HG02610 (cell line): ENCODE results near the gene GRID1.

Source experiments
- ATAC-seq: cut with Tn5 transposase; IDR thresholded peaks from one replicate; pipeline ENCODE4 v1.9.1; 2021; ENCODE audit warnings: mild to moderate bottlenecking, moderate library complexity; ENCODE audit not compliant: unreplicated experiment

Gene GRID1

GRCh38 chr10:86155054-86155921 lies 211.3 kb downstream of the GRID1 start:
- ATAC-seq: no peak

- no peak for ATAC-seq
Observed at GRCh38 chr10:86153751-86154150, 212.8 kb downstream of the GRID1 start.

DNA sequence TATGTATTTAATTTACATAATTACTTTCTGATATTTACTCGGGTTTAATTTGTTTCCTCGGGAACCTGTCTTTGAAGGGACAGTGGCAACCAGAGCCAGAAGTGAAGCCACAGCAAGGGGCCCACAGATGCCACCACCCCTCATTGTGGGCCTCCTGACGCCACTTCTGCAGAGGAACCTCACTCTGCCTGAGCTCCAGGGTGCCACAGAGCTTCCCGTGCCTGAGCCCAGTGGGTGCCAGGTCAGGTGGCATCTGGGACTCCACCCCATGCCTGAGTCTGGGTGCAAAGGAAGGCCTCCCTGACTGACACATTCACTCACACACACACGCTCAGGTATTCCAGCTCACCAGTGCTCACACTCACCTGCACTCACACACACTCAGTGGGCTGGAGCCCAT lies 213.7 kb downstream of the GRID1 start:
- no peak for ATAC-seq

GRCh38 chr10:86152354-86152753 lies 214.2 kb downstream of the GRID1 start:
- no peak for ATAC-seq

DNA sequence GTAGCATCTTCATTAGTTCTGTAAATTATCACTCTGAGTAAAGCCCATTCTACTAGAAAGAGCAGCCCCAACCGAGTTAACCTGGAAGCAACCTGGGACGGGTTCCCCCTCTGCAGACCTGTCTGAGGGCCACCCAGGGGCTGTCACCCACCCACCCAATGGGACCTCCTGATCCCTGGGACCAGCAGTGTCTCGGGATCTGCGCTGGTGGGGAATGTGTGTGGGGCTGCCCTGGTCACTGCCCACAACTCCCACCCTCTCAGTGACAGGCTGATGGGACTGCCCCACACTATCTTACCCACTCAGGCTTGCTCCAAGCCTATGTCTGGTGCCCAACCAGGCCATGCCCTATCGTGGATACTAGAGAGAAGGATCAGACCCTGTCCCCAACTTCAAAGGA lies 215.0 kb downstream of the GRID1 start:
- no peak for ATAC-seq

DNA sequence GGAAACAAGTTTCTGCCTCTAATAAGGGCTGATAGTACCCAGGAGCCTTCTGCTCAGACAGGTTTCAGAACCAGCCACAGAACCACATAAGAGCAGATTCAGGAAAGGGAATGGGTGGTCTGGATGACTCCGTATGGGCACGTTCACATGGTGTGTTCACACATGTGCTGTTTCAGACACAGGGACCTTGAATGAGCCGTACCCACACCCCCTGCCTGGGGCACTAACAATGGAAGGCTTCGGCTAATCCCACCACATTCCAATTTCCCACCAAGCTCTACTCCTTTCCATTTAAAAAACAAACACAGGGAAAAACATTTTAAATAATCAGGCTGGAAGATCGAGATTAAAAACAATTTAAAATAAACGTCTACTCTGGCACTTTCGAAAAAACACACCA lies 217.3 kb downstream of the GRID1 start:
- ATAC-seq: no peak

DNA sequence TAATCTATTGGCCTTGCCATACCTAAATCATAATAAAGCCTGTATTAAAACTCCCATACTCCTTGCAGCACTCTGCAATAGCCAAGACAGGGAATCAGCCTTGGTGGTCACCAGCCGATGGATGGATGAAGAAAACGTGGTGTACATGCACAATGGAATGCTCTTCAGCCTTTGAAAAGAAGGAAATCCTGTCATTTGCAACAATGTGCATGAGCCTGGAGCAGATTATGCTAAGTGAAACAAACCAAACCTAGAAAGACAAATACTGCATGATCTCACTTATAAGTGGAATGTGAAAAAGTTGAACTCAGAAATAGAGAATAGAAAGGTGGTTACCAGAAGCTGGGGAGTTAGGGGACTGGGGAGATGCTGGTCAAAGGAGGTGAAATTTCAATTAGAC lies 218.5 kb downstream of the GRID1 start:
- no peak for ATAC-seq

DNA sequence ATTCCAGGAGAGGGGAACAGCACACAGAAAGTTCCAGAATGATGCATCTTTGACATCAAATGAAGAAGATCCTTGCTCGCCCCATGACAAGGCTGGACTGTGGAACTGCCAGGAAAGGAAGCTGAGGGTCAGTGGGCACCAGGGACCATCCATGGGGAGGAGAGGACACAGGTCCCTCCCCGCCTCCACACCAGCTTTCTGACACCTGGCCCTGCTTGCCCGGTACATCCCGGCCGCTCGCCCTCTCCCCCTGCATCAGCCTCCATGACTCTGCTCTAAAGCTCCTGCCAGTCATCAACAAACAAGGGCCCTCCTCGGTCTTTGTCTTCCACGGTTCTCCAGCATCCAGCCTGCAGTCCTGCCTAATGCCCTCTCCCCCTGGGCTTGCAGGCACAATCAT lies 222.3 kb downstream of the GRID1 start:
- no peak for ATAC-seq

DNA sequence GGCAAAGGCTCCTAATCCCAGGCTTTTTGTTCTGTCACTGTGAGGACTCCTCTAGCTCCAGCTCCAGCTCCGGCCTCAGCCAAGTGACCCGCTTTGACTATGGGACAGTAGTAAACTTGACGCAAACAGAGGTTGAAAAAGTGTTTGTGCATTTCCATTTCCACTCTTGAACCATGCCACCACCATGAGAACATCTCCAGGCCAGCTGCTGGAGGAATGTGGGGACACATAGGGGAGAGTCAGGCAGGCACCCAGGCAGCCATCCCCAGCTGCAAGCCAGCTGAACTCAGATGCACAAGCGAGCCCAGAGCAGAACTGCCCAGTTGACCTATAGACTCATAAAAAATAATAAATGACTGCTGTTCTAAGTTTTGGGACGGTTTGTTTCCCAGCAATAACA lies 224.7 kb downstream of the GRID1 start:
- ATAC-seq: no peak

- ATAC-seq: no peak
Observed at GRCh38 chr10:86139066-86139657, 227.4 kb downstream of the GRID1 start.

DNA sequence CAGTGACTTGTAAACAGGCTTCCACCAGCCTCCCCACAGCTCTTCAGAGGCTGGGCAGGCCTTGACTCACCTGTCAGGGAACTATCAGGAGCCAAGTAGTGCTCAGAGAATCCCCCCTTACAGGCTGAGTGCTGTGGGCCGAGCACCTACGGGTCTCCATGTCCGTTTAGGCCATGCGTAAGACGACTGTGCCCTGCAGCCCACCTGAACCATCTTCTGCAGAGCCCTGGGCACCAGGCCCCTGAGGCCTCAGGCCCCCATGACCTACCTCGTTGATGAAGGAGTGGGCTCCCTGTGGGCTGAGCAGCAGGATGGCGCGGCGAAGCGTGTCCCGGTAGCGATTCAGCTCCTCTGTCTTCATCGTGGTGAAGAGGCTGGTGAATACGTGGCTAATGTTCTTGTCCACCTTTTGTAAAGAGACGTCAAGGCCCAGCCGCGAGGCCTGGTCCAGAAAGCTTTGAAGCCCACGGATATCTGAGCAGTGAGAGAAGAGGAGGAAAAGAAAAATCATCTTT lies 228.0 kb downstream of the GRID1 start:
- no peak for ATAC-seq

GRCh38 chr10:86137561-86137960 lies 229.0 kb downstream of the GRID1 start:
- no peak for ATAC-seq

GRCh38 chr10:86136934-86137333 lies 229.7 kb downstream of the GRID1 start:
- no peak for ATAC-seq

DNA sequence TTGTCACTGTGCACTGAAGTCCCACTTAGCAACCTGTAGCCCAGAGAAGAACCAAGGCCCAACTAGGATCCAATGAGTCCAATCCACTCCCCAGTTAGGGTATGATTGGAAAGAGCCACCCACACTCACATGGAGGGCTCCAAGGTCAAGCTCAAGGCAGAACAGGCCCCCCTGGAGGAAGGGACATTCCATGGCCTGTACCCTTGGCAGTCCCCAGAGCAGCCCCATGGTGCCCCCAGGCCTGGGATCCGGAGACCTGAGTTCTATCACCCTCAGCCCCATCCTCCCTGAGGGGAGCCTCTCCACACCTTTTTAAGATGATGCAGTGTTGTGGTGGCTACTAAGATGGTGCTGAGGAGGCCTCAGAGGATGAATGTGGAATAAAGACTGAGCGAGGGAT lies 231.4 kb downstream of the GRID1 start:
- no peak for ATAC-seq

DNA sequence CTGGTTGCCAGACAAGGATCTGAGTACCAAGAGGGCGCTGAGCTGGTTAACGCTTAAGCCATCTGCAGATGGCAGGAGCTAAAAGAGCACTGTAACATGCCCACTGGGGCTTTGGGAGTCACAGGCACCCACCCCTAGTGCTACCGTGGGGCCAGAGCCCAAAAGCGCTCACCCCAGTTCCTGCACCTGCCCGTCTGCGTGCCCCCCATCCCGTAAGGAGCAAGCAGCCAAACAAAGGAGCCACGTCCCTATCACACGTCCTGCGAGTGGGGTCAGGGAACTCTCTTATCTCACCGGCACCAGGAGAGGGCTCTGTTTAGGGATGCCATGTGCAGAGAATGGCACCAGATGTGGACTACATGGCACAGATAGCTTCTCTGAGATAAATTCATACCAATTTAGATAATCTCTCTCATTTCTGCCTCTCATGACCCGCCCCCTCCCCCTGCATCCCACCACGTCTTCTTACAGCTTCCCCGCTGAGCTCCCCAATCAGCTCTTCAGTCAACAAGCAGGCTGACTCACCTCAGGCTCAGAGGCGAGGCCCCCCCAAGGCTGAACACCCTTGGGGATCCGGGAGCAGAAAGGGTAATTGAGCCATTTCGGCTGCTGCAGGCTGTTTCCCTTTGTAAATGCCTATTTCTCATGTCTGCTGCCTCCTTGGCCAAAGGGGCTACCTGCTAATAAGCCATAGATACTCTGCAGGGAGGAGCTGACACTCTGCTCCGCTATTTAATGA lies 235.7 kb downstream of the GRID1 start:
- no peak for ATAC-seq

DNA sequence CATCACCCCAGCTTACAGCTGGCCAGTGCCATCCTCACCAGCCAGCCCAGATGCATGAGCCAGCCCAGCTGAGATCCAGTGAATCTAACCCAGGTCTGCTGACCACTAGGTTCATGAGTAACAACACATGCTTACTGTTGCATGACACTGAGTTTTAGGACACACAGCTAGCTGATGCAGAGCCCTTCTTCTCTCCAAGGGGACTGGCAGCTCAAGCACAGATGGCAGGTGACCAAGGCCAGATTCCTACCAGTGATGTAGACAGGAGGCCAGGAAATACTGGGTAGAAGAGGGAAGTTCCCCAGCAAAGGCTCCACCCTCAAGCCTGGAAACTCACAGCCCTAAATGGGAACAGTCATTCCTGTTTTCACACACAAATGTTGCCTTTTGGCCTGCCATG lies 236.6 kb downstream of the GRID1 start:
- no peak for ATAC-seq

DNA sequence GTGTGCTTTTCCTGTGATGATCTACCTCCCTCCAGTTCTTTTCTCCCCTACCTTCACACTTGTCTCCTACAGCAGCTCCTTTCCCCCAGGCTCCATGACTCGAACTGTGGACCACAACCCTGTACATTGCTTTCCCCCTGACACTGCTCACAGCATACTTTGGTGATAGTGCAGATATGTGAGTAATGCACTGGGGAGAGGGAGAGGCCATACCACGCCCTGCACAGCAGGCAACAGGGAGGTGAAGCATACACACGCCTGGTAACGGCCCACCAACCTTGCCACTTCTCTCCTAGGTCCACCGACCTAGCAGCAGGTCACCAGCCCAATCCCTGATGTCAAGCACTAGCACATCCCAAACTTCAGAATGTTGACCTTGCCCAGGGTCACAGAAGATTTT lies 238.2 kb downstream of the GRID1 start:
- no peak for ATAC-seq

DNA sequence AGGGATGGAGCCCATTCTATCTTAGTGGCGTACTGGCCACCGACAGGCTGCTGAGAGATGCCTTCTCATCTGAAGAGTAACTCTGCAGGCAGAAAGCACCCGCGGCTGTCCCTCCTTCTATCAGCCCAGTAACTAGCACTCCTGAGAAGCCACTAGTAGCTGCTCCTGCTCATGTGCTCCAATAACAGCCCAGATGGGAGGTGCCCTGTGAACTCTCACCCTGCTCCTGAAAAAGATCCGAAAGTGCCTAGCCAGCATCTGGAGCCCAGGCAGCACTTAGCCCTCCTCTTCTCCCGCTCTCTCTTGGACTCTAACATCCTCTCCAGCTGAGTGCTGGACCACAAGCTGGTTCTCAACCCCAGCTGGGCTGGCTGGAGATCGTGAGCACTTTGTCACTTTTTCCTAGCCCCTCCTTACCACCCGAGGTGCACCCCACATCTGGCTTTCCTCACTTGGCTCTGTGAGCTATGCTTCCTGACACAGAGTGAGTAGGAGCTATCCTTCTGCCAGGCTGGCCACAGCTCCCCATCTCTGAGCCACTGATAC lies 239.2 kb downstream of the GRID1 start:
- no peak for ATAC-seq

DNA sequence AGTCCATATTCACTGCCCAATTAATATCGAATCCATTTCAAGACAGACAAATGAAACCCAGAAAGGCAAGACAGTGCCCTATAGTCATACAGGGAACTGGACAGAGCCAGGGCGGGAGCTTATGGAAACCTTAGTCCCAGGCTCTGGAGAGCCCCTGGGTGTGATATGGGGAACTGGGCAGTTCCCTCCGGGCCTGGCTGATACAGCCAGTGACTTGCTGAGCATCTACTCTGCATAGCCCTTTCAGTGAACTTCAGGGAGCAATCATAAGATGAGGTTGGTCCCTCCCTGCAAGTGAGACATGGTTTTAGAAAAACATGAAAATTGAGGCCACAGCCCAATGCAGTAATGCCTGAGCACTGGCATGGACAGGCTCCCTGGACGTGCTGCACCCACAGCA lies 241.9 kb downstream of the GRID1 start:
- no peak for ATAC-seq

DNA sequence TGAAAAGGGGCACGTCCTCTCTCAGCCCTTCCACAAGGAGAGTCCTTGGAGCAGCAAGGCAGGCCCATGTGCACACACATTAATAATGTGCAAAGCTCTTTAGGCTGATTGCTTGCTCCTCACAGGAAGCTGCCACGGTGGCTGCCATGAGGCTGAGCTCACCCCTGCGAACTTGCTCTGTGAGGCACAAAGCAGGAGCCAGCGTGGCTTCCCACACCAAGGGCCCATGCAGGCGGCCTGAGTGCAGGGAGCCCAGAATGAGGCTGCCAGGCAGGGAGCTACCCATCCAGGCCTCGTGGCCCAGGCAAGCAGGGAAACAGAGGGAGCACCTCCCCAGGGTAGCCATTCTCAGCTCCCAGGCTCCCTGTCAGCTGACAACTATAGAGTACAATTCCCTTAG lies 242.9 kb downstream of the GRID1 start:
- ATAC-seq: no peak

DNA sequence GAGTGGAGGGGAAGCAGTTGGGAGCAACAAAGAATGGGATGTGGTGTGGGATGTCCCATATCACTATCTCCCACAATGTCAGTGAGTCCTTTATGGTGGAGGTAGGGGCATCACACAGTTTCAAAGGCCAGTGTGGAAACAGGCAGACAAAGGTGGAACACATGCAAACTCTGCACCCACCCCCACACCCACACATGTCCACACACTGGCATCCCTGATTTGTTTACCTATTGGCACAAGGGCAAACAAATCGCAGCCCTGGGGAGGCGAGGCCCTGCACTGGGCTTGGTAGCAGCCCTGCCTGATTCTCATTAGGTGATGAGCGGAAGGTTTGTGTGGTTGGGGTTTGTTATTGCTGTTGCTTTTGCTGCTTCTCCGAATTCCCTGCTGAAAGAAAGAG lies 243.3 kb downstream of the GRID1 start:
- ATAC-seq: no peak
